Caco-2 (cell line): ENCODE results near the gene GALNTL6. TPM values are rescaled to one million over a fixed set of nuclear protein-coding genes. Genes with fewer than 3 reads are reported as not detected.

Experiments
- BruUV-seq: library from RNA; stranded (reverse); fragments of 400-500 nt; replicated peaks from 2 replicates; lab custom pipeline; 2021; lab: Mats Ljungman, UMichigan
- CTCF ChIA-PET: fragments of 300-600 bp; sonication (Branson Sonifier 250); formaldehyde crosslinking; loops from one replicate; lab custom pipeline; 2022; ENCODE audit warnings: antibody characterized with exemption; lab: Charles Lee
- POLR2A ChIA-PET: fragments of 300-600 bp; sonication (Branson Sonifier 250); formaldehyde crosslinking; loops from one replicate; lab custom pipeline; 2022; ENCODE audit warnings: antibody characterized with exemption; lab: Charles Lee
- DNase-seq, 2 experiments: peaks; one replicate each; pipeline versions ENCODE4 v3.0.0 to v3.0.0-alpha.2; 2020 to 2022
- H3K27me3 ChIP-seq: replicated peaks from 2 replicates; pipeline ENCODE4 v1.6.0; 2011; ENCODE audit warnings: low read length; ENCODE audit not compliant: control insufficient read depth, insufficient read depth
- H3K36me3 ChIP-seq: 2 replicates; pipeline ENCODE4 v1.5.1; 2011; ENCODE audit warnings: low read length; ENCODE audit not compliant: control insufficient read depth, insufficient read depth
- H3K4me1 ChIP-seq: fragments of 250-450 bp; sonication (Bioruptor Pico); 2 replicates; pipeline ENCODE4 v1.5.1; 2020; ENCODE audit warnings: mild to moderate bottlenecking
- H3K4me3 ChIP-seq: 2 replicates; pipeline ENCODE4 v1.5.1; 2011; ENCODE audit warnings: low read depth, mild to moderate bottlenecking, control low read depth, low read length
- H3K9me3 ChIP-seq: fragments of 250-450 bp; sonication (Bioruptor Pico); 2 replicates; pipeline ENCODE4 v1.5.1; 2020; ENCODE audit warnings: mild to moderate bottlenecking, moderate library complexity
- H3K27ac Mint-ChIP-seq: one replicate; pipeline ENCODE4 v1.8.0; 2022; ENCODE audit warnings: mixed read lengths; ENCODE audit not compliant: unreplicated experiment
- H3K27me3 Mint-ChIP-seq: one replicate; pipeline ENCODE4 v1.8.0; 2022; ENCODE audit warnings: mixed read lengths; ENCODE audit not compliant: insufficient read depth, unreplicated experiment
- H3K36me3 Mint-ChIP-seq: one replicate; pipeline ENCODE4 v1.8.0; 2022; ENCODE audit warnings: mild to moderate bottlenecking, mixed read lengths; ENCODE audit not compliant: insufficient read depth, unreplicated experiment
- H3K4me1 Mint-ChIP-seq: one replicate; pipeline ENCODE4 v1.8.0; 2022; ENCODE audit warnings: low read depth, mixed read lengths; ENCODE audit not compliant: unreplicated experiment
- H3K4me3 Mint-ChIP-seq: one replicate; pipeline ENCODE4 v1.8.0; 2022; ENCODE audit warnings: mild to moderate bottlenecking, moderate library complexity, mixed read lengths; ENCODE audit not compliant: unreplicated experiment
- H3K9me3 Mint-ChIP-seq: one replicate; pipeline ENCODE4 v1.8.0; 2022; ENCODE audit warnings: mixed read lengths; ENCODE audit not compliant: unreplicated experiment
- CTCF ChIP-seq, 2 experiments: fragments of 200-600 bp in 1 of 2; IDR thresholded peaks; 1 replicate in 1 of 2; 2 replicates in 1 of 2; pipeline versions ENCODE4 v1.5.1 to v1.8.0; 2011 to 2022; ENCODE audit warnings: antibody characterized with exemption in 1 of 2, control low read depth in 1 of 2, inconsistent platforms in 1 of 2, low read depth in 1 of 2, low read length in 1 of 2, mild to moderate bottlenecking in 1 of 2, moderate library complexity in 1 of 2; ENCODE audit not compliant: insufficient read depth in 1 of 2, severe bottlenecking in 1 of 2, unreplicated experiment in 1 of 2
- intact Hi-C: fragments of 100-400 bp; cut with micrococcal nuclease; formaldehyde crosslinking; loops from one replicate; pipeline ENCODE4 v1.10.0; 2022; ENCODE audit not compliant: unreplicated experiment
- total RNA-seq: library from RNA; stranded (reverse); gene quantifications from 2 replicates; pipeline ENCODE4 v1.2.3, GENCODE V29; 2022

GALNTL6 gene
- total RNA-seq, 1 experiment from 2014 or later: not detected

DNA sequence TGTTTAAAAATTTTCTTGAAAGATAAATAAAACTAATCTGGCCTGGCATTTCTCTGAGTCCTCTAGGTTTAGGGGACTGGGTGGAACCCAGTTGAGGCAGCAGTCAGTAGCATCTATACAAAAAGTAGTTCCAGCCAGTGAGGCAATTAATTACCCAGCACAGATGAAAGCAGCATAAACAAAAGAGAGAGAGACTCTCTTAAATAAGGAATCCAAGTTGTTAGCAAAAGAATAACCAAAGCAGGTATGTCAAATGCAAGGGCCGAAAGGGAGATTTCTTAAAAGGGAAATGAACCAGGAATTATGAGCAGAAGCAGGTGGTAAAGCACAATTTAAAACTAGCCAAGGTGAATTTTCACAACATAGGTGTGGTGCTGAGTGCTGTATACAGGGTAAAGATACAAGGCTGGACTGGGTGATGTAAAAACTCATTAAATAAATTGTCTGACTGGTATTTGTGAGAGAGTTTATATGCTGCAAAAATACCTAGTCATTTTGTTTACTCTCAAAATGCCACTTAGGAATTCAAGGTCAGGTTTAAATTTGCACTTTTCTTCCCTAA, 1260.8 kb downstream of the GALNTL6 start:
- ChIA-PET POLR2A (no interaction called here), CTCF (no interaction called here)
- H3K4me1 ChIP-seq: no peaks in the 10 kb centered on the region
- DNase-seq: no peak
- no peak overlapping the region for H3K4me3 Mint-ChIP-seq
- no TSS peak for BruUV-seq
- no peak overlapping the region for H3K27ac Mint-ChIP-seq
- peaks cover 20% of the 10 kb centered on the region for H3K9me3 Mint-ChIP-seq
- H3K27me3 ChIP-seq: no peaks in the 10 kb centered on the region
- H3K36me3 ChIP-seq: no peaks in the 10 kb centered on the region
- peaks cover 3% of the 10 kb centered on the region for H3K27me3 Mint-ChIP-seq
- H3K4me3 ChIP-seq: no peak overlapping the region
- no peaks in the 10 kb centered on the region for H3K9me3 ChIP-seq
- TF ChIP-seq CTCF (IDR thresholded peaks at IDR 0.05; ENCODE audit: insufficient read depth in 1 of 2, low read depth in 1 of 2, low read length in 1 of 2, severe bottlenecking in 1 of 2, unreplicated experiment in 1 of 2): no peak
- no peaks in the 10 kb centered on the region for H3K4me1 Mint-ChIP-seq
- no peaks in the 10 kb centered on the region for H3K36me3 Mint-ChIP-seq
- intact Hi-C loops: no loop called here

DNA sequence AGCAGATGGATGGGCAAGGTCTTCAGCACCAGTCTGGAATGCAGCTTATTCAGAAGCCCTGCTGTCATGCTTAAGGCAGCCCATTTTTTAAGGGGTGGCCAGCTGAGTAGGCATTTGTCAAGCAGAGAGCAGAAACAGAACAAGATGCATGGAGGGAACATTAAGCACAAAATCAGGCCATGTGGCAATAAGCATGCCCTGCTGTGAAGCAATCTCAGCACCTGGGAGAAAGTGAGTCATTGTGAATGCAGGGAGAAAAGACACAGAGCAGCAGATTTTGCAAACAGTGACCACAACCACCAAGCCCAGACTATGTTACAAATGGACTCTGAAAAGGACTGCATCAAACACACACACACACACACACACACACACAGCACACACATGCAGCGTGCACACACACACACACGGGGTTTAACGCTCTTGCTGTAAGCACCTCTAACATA, 1261.3 kb downstream of the GALNTL6 start:
- peaks cover 15% of the 10 kb centered on the region for H3K9me3 Mint-ChIP-seq
- peak in 1 of 2 experiments; percentile 5 for DNase-seq
- Histone ChIP-seq H3K27me3 (no peaks in the 10 kb centered on the region), H3K9me3 (no peaks in the 10 kb centered on the region), H3K4me3 (no peak overlapping the region), H3K4me1 (no peaks in the 10 kb centered on the region), H3K36me3 (no peaks in the 10 kb centered on the region)
- no peaks in the 10 kb centered on the region for H3K36me3 Mint-ChIP-seq
- no TSS peak for BruUV-seq
- no peak overlapping the region for H3K27ac Mint-ChIP-seq
- H3K27me3 Mint-ChIP-seq: peaks cover 3% of the 10 kb centered on the region
- no peak for TF ChIP-seq CTCF (IDR thresholded peaks at IDR 0.05; ENCODE audit: insufficient read depth in 1 of 2, low read depth in 1 of 2, low read length in 1 of 2, severe bottlenecking in 1 of 2, unreplicated experiment in 1 of 2)
- no peak overlapping the region for H3K4me3 Mint-ChIP-seq
- intact Hi-C loops: no loop called here
- ChIA-PET CTCF (no interaction called here), POLR2A (no interaction called here)
- H3K4me1 Mint-ChIP-seq: no peaks in the 10 kb centered on the region

DNA sequence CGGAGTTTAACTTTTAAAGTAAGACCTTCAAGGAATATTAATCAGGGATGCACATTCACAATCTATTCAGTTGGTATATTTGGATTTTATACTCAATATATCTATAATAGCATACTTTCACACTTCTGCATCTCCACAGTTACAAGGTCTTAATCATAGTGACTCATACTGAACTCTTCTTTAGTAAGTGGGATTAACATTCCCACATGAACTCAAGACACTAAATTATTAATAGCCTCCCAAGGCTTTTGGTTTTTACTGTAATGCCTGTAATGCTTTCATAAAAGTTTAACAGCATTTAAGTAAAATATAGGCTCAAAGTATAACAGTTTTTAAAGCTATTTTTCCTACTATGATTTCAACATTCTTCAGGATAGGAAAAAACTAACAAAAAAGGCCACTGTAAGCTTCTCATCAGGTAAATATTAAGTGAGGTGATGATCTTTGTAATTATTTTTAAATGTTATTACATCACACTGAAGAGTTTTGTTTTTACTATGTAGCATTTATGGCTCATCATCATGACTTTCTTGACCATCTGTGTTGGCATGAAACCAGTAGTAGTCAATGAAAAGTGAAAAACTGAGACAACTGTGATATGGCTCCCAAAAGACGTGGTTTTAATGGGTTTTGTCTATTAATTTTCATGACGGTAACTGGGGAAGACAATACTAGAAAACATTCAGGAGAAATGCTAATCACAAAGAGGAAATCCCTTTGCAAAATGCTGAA, 1263.9 kb downstream of the GALNTL6 start:
- CTCF ChIA-PET: interaction anchor here (0.6 kb wide), 1 partner anchor 20 kb away, joined by 3 read pairs; no protein-coding TSS in a partner anchor
- H3K9me3 Mint-ChIP-seq: peaks cover 11% of the 10 kb centered on the region
- no peak overlapping the region for H3K4me3 Mint-ChIP-seq
- POLR2A ChIA-PET: no interaction called here
- intact Hi-C loops: no loop called here
- no peaks in the 10 kb centered on the region for H3K9me3 ChIP-seq
- no peaks in the 10 kb centered on the region for H3K36me3 Mint-ChIP-seq
- H3K27me3 Mint-ChIP-seq: peaks cover 6% of the 10 kb centered on the region
- H3K4me1 Mint-ChIP-seq: no peaks in the 10 kb centered on the region
- no peak for DNase-seq
- no TSS peak for BruUV-seq
- no peaks in the 10 kb centered on the region for H3K27me3 ChIP-seq
- no peak overlapping the region for H3K27ac Mint-ChIP-seq
- H3K4me3 ChIP-seq: no peak overlapping the region
- no peaks in the 10 kb centered on the region for H3K4me1 ChIP-seq
- H3K36me3 ChIP-seq: no peaks in the 10 kb centered on the region
- no peak for TF ChIP-seq CTCF (IDR thresholded peaks at IDR 0.05; ENCODE audit: insufficient read depth in 1 of 2, low read depth in 1 of 2, low read length in 1 of 2, severe bottlenecking in 1 of 2, unreplicated experiment in 1 of 2)
